ENCODE data around the gene PRDM16. TPM values are rescaled to one million over a fixed set of nuclear protein-coding genes. Genes with fewer than 3 reads are reported as not detected.

Gene PRDM16
- polyA plus RNA-seq, 1 donor (not counting 4 experiments of a cell fraction or from before 2014, with no cell fraction given) = 0.05 TPM

DNA sequence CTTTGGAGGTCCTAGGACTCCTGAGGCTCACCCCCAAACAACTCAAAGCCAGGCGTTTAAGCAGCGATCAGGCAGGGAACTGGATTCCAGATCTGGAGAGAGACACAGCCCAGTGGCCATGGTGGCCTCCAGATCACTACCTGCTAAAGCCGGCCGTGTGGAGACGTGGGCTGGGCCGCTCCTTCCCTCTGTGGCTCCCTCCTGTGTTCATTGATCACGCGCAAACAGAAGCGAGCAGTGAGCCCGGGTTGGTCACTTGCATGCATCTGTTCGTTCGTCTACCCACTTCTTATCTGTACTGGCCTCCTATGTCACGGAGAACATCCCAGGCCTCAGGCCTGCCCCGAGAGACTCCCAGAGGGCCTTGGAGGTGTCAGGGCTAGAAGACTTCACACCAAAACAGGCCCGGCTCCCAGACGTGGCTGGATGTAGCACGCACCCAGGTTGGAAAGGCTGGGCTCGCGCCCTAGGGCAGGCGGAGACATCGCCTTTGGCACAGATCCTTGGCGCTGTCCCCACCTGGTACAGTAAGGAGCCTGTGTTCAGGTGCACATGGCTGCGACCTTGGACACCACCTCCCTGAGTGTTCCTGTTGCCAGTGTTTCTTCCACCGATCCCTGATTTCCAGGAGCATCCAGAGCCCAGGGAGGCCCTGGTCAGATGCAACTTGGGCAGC, 308.7 kb downstream of the PRDM16 start:
- no peak overlapping the region for H2AFZ ChIP-seq (ENCODE audit: control insufficient read depth, low read length)
- H3K4me1 ChIP-seq (ENCODE audit: control insufficient read depth, extremely low read depth, insufficient read depth, low read length) = no peaks in the 10 kb centered on the region
- no peaks in the 10 kb centered on the region for H3K9me3 ChIP-seq (ENCODE audit: control insufficient read depth, low read depth, low read length)
- no peak overlapping the region for H3K27ac ChIP-seq (ENCODE audit: control insufficient read depth, insufficient read depth, low read length)
- dilution Hi-C loops (cut with MboI; ENCODE audit: extremely low pct_ligation_motif_present, low sequenced_read_pairs) = no loop called here
- H3K4me3 ChIP-seq (ENCODE audit: control insufficient read depth in 2 of 3, extremely low read depth in 1 of 3, insufficient read depth in 2 of 3, low read depth in 1 of 3, low read length in 3 of 3) = no peak overlapping the region
- H3K79me2 ChIP-seq (ENCODE audit: control insufficient read depth, insufficient read depth, low read length) = no peaks in the 10 kb centered on the region
- H3K36me3 ChIP-seq (ENCODE audit: control insufficient read depth in 2 of 2, extremely low read depth in 1 of 2, insufficient read depth in 2 of 2, low read length in 2 of 2) = no peaks in the 10 kb centered on the region
- no peaks in the 10 kb centered on the region for H4K20me1 ChIP-seq (ENCODE audit: control insufficient read depth, extremely low read depth, insufficient read depth, low read length)
- DNase-seq (ENCODE audit: low read depth, low spot score) (no peak), FAIRE-seq (no peak)
- no peak overlapping the region for H3K4me2 ChIP-seq (ENCODE audit: control insufficient read depth, extremely low read depth, insufficient read depth, low read depth, low read length)
- TF ChIP-seq EZH2 (IDR thresholded peaks at IDR 0.05; ENCODE audit: low read length) = no peak
- TF ChIP-seq, protein P1, sequence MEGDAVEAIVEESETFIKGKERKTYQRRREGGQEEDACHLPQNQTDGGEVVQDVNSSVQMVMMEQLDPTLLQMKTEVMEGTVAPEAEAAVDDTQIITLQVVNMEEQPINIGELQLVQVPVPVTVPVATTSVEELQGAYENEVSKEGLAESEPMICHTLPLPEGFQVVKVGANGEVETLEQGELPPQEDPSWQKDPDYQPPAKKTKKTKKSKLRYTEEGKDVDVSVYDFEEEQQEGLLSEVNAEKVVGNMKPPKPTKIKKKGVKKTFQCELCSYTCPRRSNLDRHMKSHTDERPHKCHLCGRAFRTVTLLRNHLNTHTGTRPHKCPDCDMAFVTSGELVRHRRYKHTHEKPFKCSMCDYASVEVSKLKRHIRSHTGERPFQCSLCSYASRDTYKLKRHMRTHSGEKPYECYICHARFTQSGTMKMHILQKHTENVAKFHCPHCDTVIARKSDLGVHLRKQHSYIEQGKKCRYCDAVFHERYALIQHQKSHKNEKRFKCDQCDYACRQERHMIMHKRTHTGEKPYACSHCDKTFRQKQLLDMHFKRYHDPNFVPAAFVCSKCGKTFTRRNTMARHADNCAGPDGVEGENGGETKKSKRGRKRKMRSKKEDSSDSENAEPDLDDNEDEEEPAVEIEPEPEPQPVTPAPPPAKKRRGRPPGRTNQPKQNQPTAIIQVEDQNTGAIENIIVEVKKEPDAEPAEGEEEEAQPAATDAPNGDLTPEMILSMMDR (optimal IDR thresholded peaks at IDR 0.05 in 1 of 3, IDR thresholded peaks at IDR 0.05 in 1 of 3, conservative IDR thresholded peaks at IDR 0.05 in 1 of 3; ENCODE audit: extremely low read depth in 1 of 3, insufficient read depth in 2 of 3, low read length in 3 of 3) = no peak
- H3K27me3 ChIP-seq (ENCODE audit: control insufficient read depth, extremely low read depth, insufficient read depth, low read length) = no peaks in the 10 kb centered on the region
- H3K9ac ChIP-seq (ENCODE audit: control insufficient read depth, extremely low read depth, insufficient read depth, low read length) = no peak overlapping the region
- H3K9me1 ChIP-seq (ENCODE audit: control insufficient read depth, extremely low read depth, insufficient read depth, low read length) = no peaks in the 10 kb centered on the region

DNA sequence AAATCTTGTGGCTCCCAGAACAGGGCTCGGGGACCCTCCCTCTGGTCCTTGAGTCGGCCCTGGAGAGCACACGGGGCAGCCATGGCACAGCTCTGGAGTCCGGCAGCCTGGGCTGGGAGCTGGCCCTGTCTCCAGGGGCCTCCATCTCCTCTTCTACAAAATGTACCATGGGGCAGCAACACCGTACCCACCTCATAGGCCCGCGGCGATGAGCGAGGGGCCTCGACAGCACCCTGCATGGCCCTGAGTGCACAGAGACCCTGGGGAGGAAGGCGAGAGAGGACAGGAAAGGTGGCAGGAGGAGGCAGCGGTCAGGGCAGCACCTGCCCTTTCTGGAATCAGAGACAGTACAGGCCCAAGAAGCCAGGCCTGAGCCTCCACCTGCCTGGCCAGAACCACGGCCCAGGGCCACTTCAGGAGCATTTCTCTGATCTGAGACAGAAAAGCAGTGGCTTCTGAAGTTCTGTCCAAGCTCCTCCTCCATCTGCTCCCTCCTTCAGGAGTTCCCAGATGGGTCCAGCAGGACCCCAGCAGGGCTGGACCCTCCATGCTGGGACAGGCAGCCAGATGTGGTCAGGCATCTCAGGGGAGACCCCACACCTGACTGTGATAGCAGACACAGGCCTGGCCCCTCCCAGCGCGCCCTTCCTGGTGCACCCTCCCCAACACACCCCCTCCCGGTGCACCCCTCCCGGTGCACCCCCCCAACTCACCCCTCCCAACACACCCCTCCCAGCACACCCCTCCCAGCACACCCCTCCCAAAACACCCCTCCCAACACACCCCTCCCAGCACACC, 309.6 kb downstream of the PRDM16 start:
- H4K20me1 ChIP-seq (ENCODE audit: control insufficient read depth, extremely low read depth, insufficient read depth, low read length) = no peaks in the 10 kb centered on the region
- dilution Hi-C loops (cut with MboI; ENCODE audit: extremely low pct_ligation_motif_present, low sequenced_read_pairs) = no loop called here
- DNase-seq (ENCODE audit: low read depth, low spot score) (no peak), FAIRE-seq (no peak)
- no peaks in the 10 kb centered on the region for H3K9me1 ChIP-seq (ENCODE audit: control insufficient read depth, extremely low read depth, insufficient read depth, low read length)
- H3K4me1 ChIP-seq (ENCODE audit: control insufficient read depth, extremely low read depth, insufficient read depth, low read length) = no peaks in the 10 kb centered on the region
- no peak overlapping the region for H3K4me2 ChIP-seq (ENCODE audit: control insufficient read depth, extremely low read depth, insufficient read depth, low read depth, low read length)
- H3K36me3 ChIP-seq (ENCODE audit: control insufficient read depth in 2 of 2, extremely low read depth in 1 of 2, insufficient read depth in 2 of 2, low read length in 2 of 2) = no peaks in the 10 kb centered on the region
- no peak overlapping the region for H3K4me3 ChIP-seq (ENCODE audit: control insufficient read depth in 2 of 3, extremely low read depth in 1 of 3, insufficient read depth in 2 of 3, low read depth in 1 of 3, low read length in 3 of 3)
- no peaks in the 10 kb centered on the region for H3K27me3 ChIP-seq (ENCODE audit: control insufficient read depth, extremely low read depth, insufficient read depth, low read length)
- H3K79me2 ChIP-seq (ENCODE audit: control insufficient read depth, insufficient read depth, low read length) = no peaks in the 10 kb centered on the region
- no peak for TF ChIP-seq EZH2 (IDR thresholded peaks at IDR 0.05; ENCODE audit: low read length)
- TF ChIP-seq, protein P1 (optimal IDR thresholded peaks at IDR 0.05 in 1 of 3, IDR thresholded peaks at IDR 0.05 in 1 of 3, conservative IDR thresholded peaks at IDR 0.05 in 1 of 3; ENCODE audit: extremely low read depth in 1 of 3, insufficient read depth in 2 of 3, low read length in 3 of 3) = no peak
- H3K9ac ChIP-seq (ENCODE audit: control insufficient read depth, extremely low read depth, insufficient read depth, low read length) = no peak overlapping the region
- no peaks in the 10 kb centered on the region for H3K9me3 ChIP-seq (ENCODE audit: control insufficient read depth, low read depth, low read length)
- H2AFZ ChIP-seq (ENCODE audit: control insufficient read depth, low read length) = no peak overlapping the region
- no peak overlapping the region for H3K27ac ChIP-seq (ENCODE audit: control insufficient read depth, insufficient read depth, low read length)
